ENCODE measurements around the gene C2orf68.
"Not testable (repeated sequence)": the region's sequence is repeated elsewhere in the genome, so short reads cannot be mapped to it uniquely, and the experiment has no call there.

The C2orf68 gene

GRCh38 chr2:85577063-85577385 lies 34.8 kb downstream of the C2orf68 start:
- no peak for TF ChIP-seq PAX5 (IDR thresholded peaks at IDR 0.05; ENCODE audit: insufficient read depth, low read length, severe bottlenecking)
- TF ChIP-seq TAF1 (IDR thresholded peaks at IDR 0.05; ENCODE audit: low read depth, low read length), result no peak
- no peak for TF ChIP-seq SPI1 (IDR thresholded peaks at IDR 0.05; ENCODE audit: low read depth, low read length)
- no peak for TF ChIP-seq POU2F2 (IDR thresholded peaks at IDR 0.05; ENCODE audit: low read depth, low read length)
- TF ChIP-seq POLR2A (IDR thresholded peaks at IDR 0.05; ENCODE audit: low read depth, low read length), result no peak
- FAIRE-seq (no peak), DNase-seq (ENCODE audit: insufficient read length, low spot score) (no peak)

GRCh38 chr2:85575739-85576138 lies 36.1 kb downstream of the C2orf68 start:
- FAIRE-seq, result no peak
- no peak for DNase-seq (ENCODE audit: insufficient read length, low spot score)
- TF ChIP-seq POLR2A (IDR thresholded peaks at IDR 0.05; ENCODE audit: low read depth, low read length), result no peak
- TF ChIP-seq SPI1 (IDR thresholded peaks at IDR 0.05; ENCODE audit: low read depth, low read length), result no peak
- no peak for TF ChIP-seq TAF1 (IDR thresholded peaks at IDR 0.05; ENCODE audit: low read depth, low read length)
- no peak for TF ChIP-seq POLR2AphosphoS5 (IDR thresholded peaks at IDR 0.05; ENCODE audit: low read depth, low read length)
- no peak for TF ChIP-seq POU2F2 (IDR thresholded peaks at IDR 0.05; ENCODE audit: low read depth, low read length)
- TF ChIP-seq PAX5 (IDR thresholded peaks at IDR 0.05; ENCODE audit: insufficient read depth, low read length, severe bottlenecking), result no peak

GRCh38 chr2:85566265-85566664 lies 45.6 kb downstream of the C2orf68 start:
- TF ChIP-seq POLR2A (IDR thresholded peaks at IDR 0.05; ENCODE audit: low read depth, low read length) (no peak), POLR2AphosphoS5 (IDR thresholded peaks at IDR 0.05; ENCODE audit: low read depth, low read length) (no peak), SPI1 (IDR thresholded peaks at IDR 0.05; ENCODE audit: low read depth, low read length) (no peak), TAF1 (IDR thresholded peaks at IDR 0.05; ENCODE audit: low read depth, low read length) (no peak), POU2F2 (IDR thresholded peaks at IDR 0.05; ENCODE audit: low read depth, low read length) (no peak), PAX5 (IDR thresholded peaks at IDR 0.05; ENCODE audit: insufficient read depth, low read length, severe bottlenecking) (no peak)
- no peak for FAIRE-seq
- no peak for DNase-seq (ENCODE audit: insufficient read length, low spot score)

GRCh38 chr2:85564144-85564563 lies 47.7 kb downstream of the C2orf68 start:
- FAIRE-seq, result no peak
- TF ChIP-seq PAX5 (IDR thresholded peaks at IDR 0.05; ENCODE audit: insufficient read depth, low read length, severe bottlenecking), result no peak
- TF ChIP-seq POLR2AphosphoS5 (IDR thresholded peaks at IDR 0.05; ENCODE audit: low read depth, low read length), result no peak
- no peak for TF ChIP-seq TAF1 (IDR thresholded peaks at IDR 0.05; ENCODE audit: low read depth, low read length)
- peak; percentile 96 for TF ChIP-seq SPI1 (IDR thresholded peaks at IDR 0.05; ENCODE audit: low read depth, low read length)
- DNase-seq (ENCODE audit: insufficient read length, low spot score), result no peak

- peak; percentile 91 for FAIRE-seq
- TF ChIP-seq POLR2A (IDR thresholded peaks at IDR 0.05; ENCODE audit: low read depth, low read length) (peak; percentile 93), TAF1 (IDR thresholded peaks at IDR 0.05; ENCODE audit: low read depth, low read length) (peak; percentile 89), POLR2AphosphoS5 (IDR thresholded peaks at IDR 0.05; ENCODE audit: low read depth, low read length) (peak; percentile 91), PAX5 (IDR thresholded peaks at IDR 0.05; ENCODE audit: insufficient read depth, low read length, severe bottlenecking) (peak; percentile 30), POU2F2 (IDR thresholded peaks at IDR 0.05; ENCODE audit: low read depth, low read length) (peak; percentile 72), SPI1 (IDR thresholded peaks at IDR 0.05; ENCODE audit: low read depth, low read length) (0 out of 2 replicates have a peak, but pooled peaks have one; percentile 27)
These were observed 50.3 kb downstream of the C2orf68 start, which contains the start of gene GGCX for GRCh38 chr2:85561280-85562212. TSS of gene GGCX (minus strand) at chr2:85561493. CDS start at chr2:85561428, 65 bp downstream.

GRCh38 chr2:85560812-85561279 lies 51.0 kb downstream of the C2orf68 start:
- DNase-seq (ENCODE audit: insufficient read length, low spot score) (no peak), FAIRE-seq (no peak)
- TF ChIP-seq PAX5 (IDR thresholded peaks at IDR 0.05; ENCODE audit: insufficient read depth, low read length, severe bottlenecking), result no peak
- no peak for TF ChIP-seq POLR2A (IDR thresholded peaks at IDR 0.05; ENCODE audit: low read depth, low read length)
- TF ChIP-seq TAF1 (IDR thresholded peaks at IDR 0.05; ENCODE audit: low read depth, low read length), result no peak
- no peak for TF ChIP-seq POLR2AphosphoS5 (IDR thresholded peaks at IDR 0.05; ENCODE audit: low read depth, low read length)
- TF ChIP-seq SPI1 (IDR thresholded peaks at IDR 0.05; ENCODE audit: low read depth, low read length), result no peak
- no peak for TF ChIP-seq POU2F2 (IDR thresholded peaks at IDR 0.05; ENCODE audit: low read depth, low read length)

More at GRCh38 chr2:85561280-85562212, 50.3 kb downstream of the C2orf68 start, which contains the start of gene GGCX:
- DNase-seq (ENCODE audit: insufficient read length, low spot score), result peak; percentile 88

GRCh38 chr2:85560403-85560726 lies 51.5 kb downstream of the C2orf68 start:
- not testable (repeated sequence) for DNase-seq (ENCODE audit: insufficient read length, low spot score); FAIRE-seq

GRCh38 chr2:85558160-85558559 lies 53.7 kb downstream of the C2orf68 start:
- DNase-seq (ENCODE audit: insufficient read length, low spot score) (no peak), FAIRE-seq (no peak)
- TF ChIP-seq TAF1 (IDR thresholded peaks at IDR 0.05; ENCODE audit: low read depth, low read length) (no peak), SPI1 (IDR thresholded peaks at IDR 0.05; ENCODE audit: low read depth, low read length) (no peak), POLR2AphosphoS5 (IDR thresholded peaks at IDR 0.05; ENCODE audit: low read depth, low read length) (no peak), POLR2A (IDR thresholded peaks at IDR 0.05; ENCODE audit: low read depth, low read length) (no peak), POU2F2 (IDR thresholded peaks at IDR 0.05; ENCODE audit: low read depth, low read length) (no peak), PAX5 (IDR thresholded peaks at IDR 0.05; ENCODE audit: insufficient read depth, low read length, severe bottlenecking) (no peak)

- TF ChIP-seq TAF1 (IDR thresholded peaks at IDR 0.05; ENCODE audit: low read depth, low read length) (no peak), POLR2AphosphoS5 (IDR thresholded peaks at IDR 0.05; ENCODE audit: low read depth, low read length) (no peak)
- FAIRE-seq, result no peak
These were observed 54.7 kb downstream of the C2orf68 start for GRCh38 chr2:85557130-85557529.

More at GRCh38 chr2:85557130-85557529, 54.7 kb downstream of the C2orf68 start:
- DNase-seq (ENCODE audit: insufficient read length, low spot score), result no peak
